ENCODE results near the gene DALRD3. TPM values are rescaled to one million over a fixed set of nuclear protein-coding genes. Genes with fewer than 3 reads are reported as not detected.
"Not testable (repeated sequence)": the region's sequence is repeated elsewhere in the genome, so short reads cannot be mapped to it uniquely, and the experiment has no call there.

The DALRD3 gene
- total and polyA plus RNA-seq, 9 donors: 21.1 to 74.9 (median 27.5) TPM

DNA sequence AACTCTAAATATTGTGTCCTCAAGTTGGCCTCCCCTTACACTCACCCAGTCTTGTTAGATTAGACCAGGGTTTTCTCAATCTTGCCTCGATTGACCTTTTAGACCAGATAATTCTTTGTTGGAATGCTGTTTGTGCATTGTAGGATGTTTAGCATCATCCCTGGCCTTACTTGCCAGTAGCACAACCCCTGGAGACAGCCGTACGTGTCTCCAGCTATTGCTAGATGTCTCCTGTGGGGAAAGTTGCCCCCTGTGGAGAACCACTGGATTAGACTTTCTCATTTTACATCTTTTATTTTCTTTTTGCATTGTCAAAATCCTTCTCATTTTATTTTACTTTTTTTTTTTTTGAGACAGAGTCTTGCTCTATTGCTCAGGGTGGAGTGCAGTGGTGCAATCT, 9.0 kb downstream of the DALRD3 start:
- intact Hi-C loops (cut with DNase I): no loop called here
- H3K27ac ChIP-seq: no peak overlapping the region
- H3K36me3 ChIP-seq: no peaks in the 10 kb centered on the region
- no peaks in the 10 kb centered on the region for H3K27me3 ChIP-seq
- H3K4me3 ChIP-seq: no peak overlapping the region
- no peak for DNase-seq
- H3K9me3 ChIP-seq: no peaks in the 10 kb centered on the region
- no peak for TF ChIP-seq POLR2A (IDR thresholded peaks at IDR 0.05)
- TF ChIP-seq, protein P1, sequence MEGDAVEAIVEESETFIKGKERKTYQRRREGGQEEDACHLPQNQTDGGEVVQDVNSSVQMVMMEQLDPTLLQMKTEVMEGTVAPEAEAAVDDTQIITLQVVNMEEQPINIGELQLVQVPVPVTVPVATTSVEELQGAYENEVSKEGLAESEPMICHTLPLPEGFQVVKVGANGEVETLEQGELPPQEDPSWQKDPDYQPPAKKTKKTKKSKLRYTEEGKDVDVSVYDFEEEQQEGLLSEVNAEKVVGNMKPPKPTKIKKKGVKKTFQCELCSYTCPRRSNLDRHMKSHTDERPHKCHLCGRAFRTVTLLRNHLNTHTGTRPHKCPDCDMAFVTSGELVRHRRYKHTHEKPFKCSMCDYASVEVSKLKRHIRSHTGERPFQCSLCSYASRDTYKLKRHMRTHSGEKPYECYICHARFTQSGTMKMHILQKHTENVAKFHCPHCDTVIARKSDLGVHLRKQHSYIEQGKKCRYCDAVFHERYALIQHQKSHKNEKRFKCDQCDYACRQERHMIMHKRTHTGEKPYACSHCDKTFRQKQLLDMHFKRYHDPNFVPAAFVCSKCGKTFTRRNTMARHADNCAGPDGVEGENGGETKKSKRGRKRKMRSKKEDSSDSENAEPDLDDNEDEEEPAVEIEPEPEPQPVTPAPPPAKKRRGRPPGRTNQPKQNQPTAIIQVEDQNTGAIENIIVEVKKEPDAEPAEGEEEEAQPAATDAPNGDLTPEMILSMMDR (IDR thresholded peaks at IDR 0.05): no peak
- no peak for TF ChIP-seq EP300 (IDR thresholded peaks at IDR 0.05)
- 43 to 54% (median 43%) methylated on average over 3 of the region's 3 CpGs for WGBS, 3 donors
- H3K4me1 ChIP-seq (ENCODE audit: insufficient read depth): peaks cover 8% of the 10 kb centered on the region

DNA sequence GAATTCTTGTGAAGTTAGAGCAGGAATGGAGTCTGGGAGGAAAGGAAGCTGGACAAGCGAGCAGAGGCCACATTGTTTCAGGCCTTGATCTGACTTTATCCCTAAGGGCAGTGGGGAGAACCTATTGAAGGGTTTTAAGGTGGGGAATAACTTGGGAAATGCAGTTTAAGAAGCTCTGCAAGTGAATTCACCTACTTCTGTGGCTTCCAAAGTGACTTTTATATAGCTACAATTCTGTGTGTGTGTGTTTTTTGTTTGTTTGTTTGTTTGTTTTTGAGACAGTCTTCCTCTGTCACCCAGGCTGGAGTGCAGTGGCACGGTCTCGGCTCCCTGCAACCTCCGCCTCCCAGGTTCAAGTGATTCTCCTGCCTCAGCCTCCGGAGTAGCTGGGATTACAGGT, 9.8 kb downstream of the DALRD3 start:
- H3K27ac ChIP-seq: peak overlapping the region in 1 of 2 donors; percentile 91
- H3K4me3 ChIP-seq; H3K9me3 ChIP-seq; H3K27me3 ChIP-seq; H3K36me3 ChIP-seq; H3K4me1 ChIP-seq (ENCODE audit: insufficient read depth); intact Hi-C loops (cut with DNase I); DNase-seq: not testable (repeated sequence)
- WGBS, 3 donors: 78 to 82% (median 82%) methylated on average over 5 of the region's 5 CpGs

DNA sequence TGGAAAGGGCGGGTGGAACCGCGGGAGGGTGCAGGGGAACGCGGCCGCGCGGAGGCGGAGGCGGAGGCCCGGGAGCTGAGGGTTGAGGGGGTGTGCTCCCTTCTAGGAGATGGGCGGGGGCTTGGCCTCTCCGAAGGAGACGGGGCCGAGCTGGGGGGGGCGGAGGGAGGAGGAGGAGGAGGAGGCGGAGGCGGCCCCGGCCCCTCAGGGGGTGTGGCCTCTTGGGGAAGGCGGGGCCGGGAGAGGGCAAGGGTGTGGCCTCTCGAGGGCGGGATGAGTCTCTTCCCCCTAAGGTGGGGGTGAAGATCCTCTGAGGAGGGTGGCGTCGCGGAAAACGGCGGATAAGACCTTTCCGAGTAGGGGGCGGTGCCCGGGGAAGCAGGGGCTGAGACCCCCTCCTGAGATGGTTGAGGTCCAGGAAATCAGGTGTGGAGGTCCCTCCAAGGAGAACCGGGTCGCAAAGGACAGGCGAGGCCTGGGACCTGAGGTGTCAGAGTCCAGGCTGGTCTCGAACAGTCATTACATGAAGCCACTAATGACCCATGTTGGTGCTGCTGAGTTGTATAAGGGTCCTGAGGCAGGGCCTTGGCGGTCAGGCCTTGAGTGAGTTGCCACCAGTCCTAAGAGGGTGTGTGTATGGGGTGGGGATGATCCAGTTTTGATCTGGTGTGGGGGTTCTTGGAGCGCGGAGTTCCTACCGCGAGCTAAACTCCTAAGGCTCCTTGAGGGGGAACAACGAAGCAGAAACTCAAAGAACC, 10.4 kb downstream of the DALRD3 start:
- Histone ChIP-seq H3K27ac (peak overlapping the region; percentile 91 to 97), H3K27me3 (no peaks in the 10 kb centered on the region), H3K36me3 (no peaks in the 10 kb centered on the region), H3K9me3 (no peaks in the 10 kb centered on the region), H3K4me3 (peak overlapping the region; percentile 69), H3K4me1 (ENCODE audit: insufficient read depth) (peaks cover 6% of the 10 kb centered on the region)
- WGBS, 3 donors: 4 to 9% (median 4%) methylated on average over 41 of the region's 41 CpGs
- no peak for TF ChIP-seq EP300 (IDR thresholded peaks at IDR 0.05)
- TF ChIP-seq POLR2A (IDR thresholded peaks at IDR 0.05): no peak
- TF ChIP-seq, protein P1 (IDR thresholded peaks at IDR 0.05): no peak
- DNase-seq: peak; percentile 92 to 95 (median 94)
- intact Hi-C loops (cut with DNase I): loop anchor here in 1 of 4 donors (2.0 kb wide), 1 partner anchor 17 kb away; the partner anchor contains the start of gene P4HTM

DNA sequence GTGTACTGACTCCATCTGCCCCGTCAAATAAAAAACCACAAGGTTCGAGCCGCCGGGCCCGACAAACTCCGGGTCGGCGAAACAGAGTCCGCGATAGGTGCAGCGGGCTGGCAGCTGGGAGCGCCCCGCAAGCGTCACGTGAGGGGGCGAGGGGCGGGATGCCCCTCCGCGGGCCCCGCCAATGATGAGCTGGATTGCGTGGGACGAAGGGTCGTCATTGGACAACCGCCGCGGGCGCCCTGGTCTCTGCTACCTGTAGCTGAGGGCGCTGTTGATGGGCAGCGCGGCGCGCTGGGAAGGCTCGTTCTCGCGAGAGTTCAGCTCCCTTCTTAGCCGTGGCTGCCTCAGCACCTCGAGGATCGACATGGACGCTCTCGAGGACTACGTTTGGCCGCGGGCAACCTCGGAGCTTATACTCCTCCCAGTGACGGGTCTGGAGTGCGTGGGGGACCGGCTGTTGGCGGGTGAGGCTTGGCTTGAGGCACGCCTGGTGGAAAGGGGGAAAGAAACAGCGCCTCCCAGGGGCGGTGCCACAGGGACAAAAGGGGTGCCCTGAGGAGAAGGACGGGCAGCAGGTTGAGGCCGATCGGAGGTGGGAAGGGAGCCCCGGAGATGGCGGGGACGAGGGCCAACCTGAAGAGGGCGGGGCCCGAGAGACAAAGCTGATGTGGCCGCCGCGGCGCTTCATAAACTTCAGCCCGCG, 11.2 kb downstream of the DALRD3 start, which contains the start of gene WDR6:
Gene WDR6, plus strand, starts transcription at position 324 of the 703 bp plus-strand sequence. Its CDS starts 41 bp downstream, at position 365.
- intact Hi-C loops (cut with DNase I): loop anchor here in 1 of 4 donors (2.0 kb wide), 1 partner anchor 16 kb away; the partner anchor contains the start of gene P4HTM
- H3K27me3 ChIP-seq: no peaks in the 10 kb centered on the region
- DNase-seq: peak; percentile 98 to 99 (median 98)
- 0 to 1% (median 0%) methylated on average over 53 to 65 of the region's 65 CpGs for WGBS, 3 donors
- H3K4me3 ChIP-seq: peak within 1 kb of the TSS; percentile 69
- peak within 1 kb of the TSS; percentile 91 to 97 for H3K27ac ChIP-seq
- peak; percentile 62 for TF ChIP-seq POLR2A (IDR thresholded peaks at IDR 0.05)
- peak; percentile 54 for TF ChIP-seq EP300 (IDR thresholded peaks at IDR 0.05)
- TF ChIP-seq, protein P1 (IDR thresholded peaks at IDR 0.05): peak; percentile 10 to 71 (median 52)
- peaks cover 6% of the 10 kb centered on the region for H3K4me1 ChIP-seq (ENCODE audit: insufficient read depth)
- no peaks in the 10 kb centered on the region for H3K9me3 ChIP-seq
- no peaks in the 10 kb centered on the region for H3K36me3 ChIP-seq

Data from ovary (tissue), 9 donors.